Caco-2 (cell line): Measurements from ENCODE around the gene EMSY. TPM values are rescaled to one million over a fixed set of nuclear protein-coding genes. Genes with fewer than 3 reads are reported as not detected.

Experiments
- BruUV-seq: library from RNA; stranded (reverse); fragments of 400-500 nt; replicated peaks from 2 replicates; lab custom pipeline; 2021; lab: Mats Ljungman, UMichigan
- CTCF ChIA-PET: fragments of 300-600 bp; sonication (Branson Sonifier 250); formaldehyde crosslinking; loops from one replicate; lab custom pipeline; 2022; ENCODE audit warnings: antibody characterized with exemption; lab: Charles Lee
- POLR2A ChIA-PET: fragments of 300-600 bp; sonication (Branson Sonifier 250); formaldehyde crosslinking; loops from one replicate; lab custom pipeline; 2022; ENCODE audit warnings: antibody characterized with exemption; lab: Charles Lee
- DNase-seq, 2 experiments: peaks; one replicate each; pipeline versions ENCODE4 v3.0.0 to v3.0.0-alpha.2; 2020 to 2022
- H3K27me3 ChIP-seq: replicated peaks from 2 replicates; pipeline ENCODE4 v1.6.0; 2011; ENCODE audit warnings: low read length; ENCODE audit not compliant: control insufficient read depth, insufficient read depth
- H3K36me3 ChIP-seq: 2 replicates; pipeline ENCODE4 v1.5.1; 2011; ENCODE audit warnings: low read length; ENCODE audit not compliant: control insufficient read depth, insufficient read depth
- H3K4me1 ChIP-seq: fragments of 250-450 bp; sonication (Bioruptor Pico); 2 replicates; pipeline ENCODE4 v1.5.1; 2020; ENCODE audit warnings: mild to moderate bottlenecking
- H3K4me3 ChIP-seq: 2 replicates; pipeline ENCODE4 v1.5.1; 2011; ENCODE audit warnings: low read depth, mild to moderate bottlenecking, control low read depth, low read length
- H3K9me3 ChIP-seq: fragments of 250-450 bp; sonication (Bioruptor Pico); 2 replicates; pipeline ENCODE4 v1.5.1; 2020; ENCODE audit warnings: mild to moderate bottlenecking, moderate library complexity
- H3K27ac Mint-ChIP-seq: one replicate; pipeline ENCODE4 v1.8.0; 2022; ENCODE audit warnings: mixed read lengths; ENCODE audit not compliant: unreplicated experiment
- H3K27me3 Mint-ChIP-seq: one replicate; pipeline ENCODE4 v1.8.0; 2022; ENCODE audit warnings: mixed read lengths; ENCODE audit not compliant: insufficient read depth, unreplicated experiment
- H3K36me3 Mint-ChIP-seq: one replicate; pipeline ENCODE4 v1.8.0; 2022; ENCODE audit warnings: mild to moderate bottlenecking, mixed read lengths; ENCODE audit not compliant: insufficient read depth, unreplicated experiment
- H3K4me1 Mint-ChIP-seq: one replicate; pipeline ENCODE4 v1.8.0; 2022; ENCODE audit warnings: low read depth, mixed read lengths; ENCODE audit not compliant: unreplicated experiment
- H3K4me3 Mint-ChIP-seq: one replicate; pipeline ENCODE4 v1.8.0; 2022; ENCODE audit warnings: mild to moderate bottlenecking, moderate library complexity, mixed read lengths; ENCODE audit not compliant: unreplicated experiment
- H3K9me3 Mint-ChIP-seq: one replicate; pipeline ENCODE4 v1.8.0; 2022; ENCODE audit warnings: mixed read lengths; ENCODE audit not compliant: unreplicated experiment
- intact Hi-C: fragments of 100-400 bp; cut with micrococcal nuclease; formaldehyde crosslinking; loops from one replicate; pipeline ENCODE4 v1.10.0; 2022; ENCODE audit not compliant: unreplicated experiment
- total RNA-seq: library from RNA; stranded (reverse); gene quantifications from 2 replicates; pipeline ENCODE4 v1.2.3, GENCODE V29; 2022
- TF ChIP-seq, protein P1 (sequence below), 2 experiments: fragments of 200-600 bp in 1 of 2; IDR thresholded peaks; 1 replicate in 1 of 2; 2 replicates in 1 of 2; pipeline versions ENCODE4 v1.5.1 to v1.8.0; 2011 to 2022; ENCODE audit warnings: antibody characterized with exemption in 1 of 2, control low read depth in 1 of 2, inconsistent platforms in 1 of 2, low read depth in 1 of 2, low read length in 1 of 2, mild to moderate bottlenecking in 1 of 2, moderate library complexity in 1 of 2; ENCODE audit not compliant: insufficient read depth in 1 of 2, severe bottlenecking in 1 of 2, unreplicated experiment in 1 of 2

Gene EMSY
- total RNA-seq, 1 experiment from 2014 or later, result 43.6 TPM

DNA sequence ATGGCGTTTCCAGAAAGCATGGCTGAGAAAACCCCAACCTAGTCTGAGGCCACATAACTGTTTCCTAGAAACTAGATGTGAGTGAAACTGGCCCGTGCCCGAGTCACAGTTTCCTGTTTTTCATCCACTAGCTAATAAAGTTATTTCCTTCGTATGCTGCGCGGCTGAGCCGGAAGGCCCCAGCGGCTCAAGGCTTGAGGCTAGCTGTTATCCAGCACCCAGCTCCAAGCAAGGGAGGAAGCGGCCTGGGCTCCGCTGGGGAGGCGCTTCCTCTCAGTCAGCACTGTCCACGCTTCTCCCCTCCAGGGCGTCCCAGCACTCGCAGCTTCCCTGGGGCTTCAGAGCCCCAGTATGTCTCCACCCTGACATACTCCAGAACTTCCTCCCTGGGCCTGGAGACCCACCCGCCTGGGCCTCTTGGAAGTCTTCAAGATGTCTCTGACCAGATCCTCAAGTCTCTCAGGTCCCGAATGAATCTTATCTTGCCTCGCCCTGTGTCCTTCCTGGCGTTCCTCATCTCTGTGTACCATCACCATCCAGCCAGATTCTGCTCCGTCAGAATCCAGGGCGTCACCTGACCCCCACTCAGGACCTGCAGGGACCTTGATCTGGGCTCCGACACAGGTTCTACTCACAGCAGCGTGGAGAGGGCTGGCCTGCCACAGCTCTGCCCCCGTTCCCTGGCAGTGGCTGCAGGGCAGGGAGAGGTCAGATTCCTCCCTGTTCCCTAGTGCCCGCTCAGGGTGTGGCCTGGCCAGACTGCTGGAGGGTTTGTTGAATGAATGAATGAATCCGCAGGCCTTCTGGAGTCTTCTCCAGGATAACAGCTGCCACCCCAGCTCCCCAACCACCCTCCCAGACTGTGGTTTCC is 143.9 kb downstream of the EMSY start:
- no peak overlapping the region for H3K27ac Mint-ChIP-seq
- H3K36me3 Mint-ChIP-seq, result no peaks in the 10 kb centered on the region
- Histone ChIP-seq H3K4me1 (no peaks in the 10 kb centered on the region), H3K9me3 (0 out of 2 replicates have a peak, but pooled peaks cover 8% of the 10 kb centered on the region), H3K36me3 (no peaks in the 10 kb centered on the region), H3K4me3 (no peak overlapping the region), H3K27me3 (no peaks in the 10 kb centered on the region)
- H3K9me3 Mint-ChIP-seq, result no peaks in the 10 kb centered on the region
- no peak for DNase-seq
- no peaks in the 10 kb centered on the region for H3K27me3 Mint-ChIP-seq
- no TSS peak for BruUV-seq
- POLR2A ChIA-PET, result no interaction called here
- CTCF ChIA-PET, result no interaction called here
- TF ChIP-seq, protein P1, sequence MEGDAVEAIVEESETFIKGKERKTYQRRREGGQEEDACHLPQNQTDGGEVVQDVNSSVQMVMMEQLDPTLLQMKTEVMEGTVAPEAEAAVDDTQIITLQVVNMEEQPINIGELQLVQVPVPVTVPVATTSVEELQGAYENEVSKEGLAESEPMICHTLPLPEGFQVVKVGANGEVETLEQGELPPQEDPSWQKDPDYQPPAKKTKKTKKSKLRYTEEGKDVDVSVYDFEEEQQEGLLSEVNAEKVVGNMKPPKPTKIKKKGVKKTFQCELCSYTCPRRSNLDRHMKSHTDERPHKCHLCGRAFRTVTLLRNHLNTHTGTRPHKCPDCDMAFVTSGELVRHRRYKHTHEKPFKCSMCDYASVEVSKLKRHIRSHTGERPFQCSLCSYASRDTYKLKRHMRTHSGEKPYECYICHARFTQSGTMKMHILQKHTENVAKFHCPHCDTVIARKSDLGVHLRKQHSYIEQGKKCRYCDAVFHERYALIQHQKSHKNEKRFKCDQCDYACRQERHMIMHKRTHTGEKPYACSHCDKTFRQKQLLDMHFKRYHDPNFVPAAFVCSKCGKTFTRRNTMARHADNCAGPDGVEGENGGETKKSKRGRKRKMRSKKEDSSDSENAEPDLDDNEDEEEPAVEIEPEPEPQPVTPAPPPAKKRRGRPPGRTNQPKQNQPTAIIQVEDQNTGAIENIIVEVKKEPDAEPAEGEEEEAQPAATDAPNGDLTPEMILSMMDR (IDR thresholded peaks at IDR 0.05; ENCODE audit: insufficient read depth in 1 of 2, low read depth in 1 of 2, low read length in 1 of 2, severe bottlenecking in 1 of 2, unreplicated experiment in 1 of 2), result no peak
- H3K4me3 Mint-ChIP-seq, result no peak overlapping the region
- intact Hi-C loops, result no loop called here
- no peaks in the 10 kb centered on the region for H3K4me1 Mint-ChIP-seq

DNA sequence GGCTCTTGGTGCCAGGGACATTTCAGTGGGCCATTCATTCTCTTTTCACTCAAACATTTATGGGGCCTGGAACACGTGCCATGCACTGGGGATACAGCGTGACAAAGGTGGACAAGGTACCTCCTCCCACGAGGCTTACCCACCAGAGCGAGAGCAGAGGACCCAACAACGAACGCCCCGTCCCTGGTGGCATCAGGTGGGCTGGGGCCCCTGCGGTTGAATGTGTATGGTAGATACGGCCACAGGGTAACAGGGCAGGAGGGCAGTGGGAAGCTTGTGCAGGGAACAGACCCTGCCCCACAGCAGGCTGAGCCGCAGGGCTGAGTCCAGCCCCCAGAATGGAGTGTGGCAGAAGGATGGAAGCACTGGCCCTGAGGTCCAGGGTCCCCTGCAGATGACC is 144.7 kb downstream of the EMSY start:
- intact Hi-C loops, result no loop called here
- no peaks in the 10 kb centered on the region for H3K9me3 Mint-ChIP-seq
- H3K9me3 ChIP-seq, result 0 out of 2 replicates have a peak, but pooled peaks cover 8% of the 10 kb centered on the region
- DNase-seq, result no peak
- ChIA-PET CTCF (interaction anchor here (1.3 kb wide), 1 partner anchor 15 kb away, joined by 3 read pairs; no protein-coding TSS in a partner anchor), POLR2A (no interaction called here)
- H3K27ac Mint-ChIP-seq, result no peak overlapping the region
- no peak overlapping the region for H3K4me3 Mint-ChIP-seq
- BruUV-seq, result no TSS peak
- H3K36me3 ChIP-seq, result no peaks in the 10 kb centered on the region
- no peaks in the 10 kb centered on the region for H3K4me1 Mint-ChIP-seq
- no peaks in the 10 kb centered on the region for H3K36me3 Mint-ChIP-seq
- H3K4me1 ChIP-seq, result no peaks in the 10 kb centered on the region
- H3K27me3 ChIP-seq, result no peaks in the 10 kb centered on the region
- H3K4me3 ChIP-seq, result no peak overlapping the region
- no peaks in the 10 kb centered on the region for H3K27me3 Mint-ChIP-seq
- TF ChIP-seq, protein P1 (IDR thresholded peaks at IDR 0.05; ENCODE audit: insufficient read depth in 1 of 2, low read depth in 1 of 2, low read length in 1 of 2, severe bottlenecking in 1 of 2, unreplicated experiment in 1 of 2), result no peak

DNA sequence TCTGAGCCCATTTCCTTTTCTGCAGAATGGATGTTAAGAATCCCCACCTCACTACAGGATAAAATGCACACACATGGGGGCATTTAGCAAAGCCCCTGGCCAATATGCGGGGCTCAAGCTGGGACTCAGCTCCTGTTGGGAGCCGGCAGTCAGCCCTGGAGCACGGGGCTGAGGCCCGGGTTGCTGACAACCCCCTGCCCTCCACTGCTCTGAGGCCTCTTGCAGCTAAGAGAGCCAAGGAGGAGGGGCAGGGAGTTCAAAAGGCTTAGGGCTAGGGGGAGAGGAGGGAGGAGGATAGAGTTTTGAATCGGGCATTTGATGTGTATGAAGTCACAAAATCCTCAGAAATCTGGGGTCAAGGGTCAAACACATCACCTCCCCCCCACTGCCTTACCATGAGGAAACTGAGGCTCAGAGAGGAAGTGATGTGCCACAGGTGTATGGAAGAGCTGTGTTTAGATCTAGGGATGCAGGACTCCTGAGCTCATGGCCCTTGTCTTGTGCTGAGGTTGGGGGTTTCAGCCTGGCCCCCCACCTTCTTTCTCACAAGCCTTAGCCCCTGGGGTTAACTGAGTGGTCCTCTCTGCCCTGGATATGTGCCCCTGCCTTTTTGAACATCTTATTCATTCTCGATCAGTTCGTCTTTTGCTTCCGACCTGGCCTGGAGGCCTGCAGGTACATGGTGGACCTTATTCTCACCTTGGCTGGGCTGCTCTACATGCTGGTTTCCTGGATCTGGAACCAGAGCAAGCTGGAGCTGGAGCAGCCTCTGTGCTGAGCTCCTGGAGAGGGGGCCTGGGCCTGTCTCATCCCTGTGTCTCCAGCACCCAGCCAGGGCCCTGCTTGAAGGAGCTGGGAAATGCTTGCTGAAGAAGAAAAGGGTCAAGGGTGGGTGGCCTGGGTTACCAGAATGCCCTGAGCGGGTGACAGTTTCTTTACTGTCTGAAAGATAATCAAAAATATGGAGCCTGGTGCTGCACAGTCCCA is 145.4 kb downstream of the EMSY start:
- Mint-ChIP-seq H3K27me3 (no peaks in the 10 kb centered on the region), H3K27ac (no peak overlapping the region), H3K4me3 (no peak overlapping the region), H3K4me1 (no peaks in the 10 kb centered on the region), H3K9me3 (no peaks in the 10 kb centered on the region), H3K36me3 (no peaks in the 10 kb centered on the region)
- Histone ChIP-seq H3K27me3 (no peaks in the 10 kb centered on the region), H3K4me1 (no peaks in the 10 kb centered on the region), H3K4me3 (no peak overlapping the region), H3K36me3 (no peaks in the 10 kb centered on the region), H3K9me3 (0 out of 2 replicates have a peak, but pooled peaks cover 8% of the 10 kb centered on the region)
- DNase-seq, result no peak
- TF ChIP-seq, protein P1 (IDR thresholded peaks at IDR 0.05; ENCODE audit: insufficient read depth in 1 of 2, low read depth in 1 of 2, low read length in 1 of 2, severe bottlenecking in 1 of 2, unreplicated experiment in 1 of 2), result no peak
- no TSS peak for BruUV-seq
- ChIA-PET POLR2A (no interaction called here), CTCF (interaction anchor here (1.3 kb wide), 1 partner anchor 14 kb away, joined by 3 read pairs; no protein-coding TSS in a partner anchor)
- intact Hi-C loops, result no loop called here
